PC-9 (cell line): ENCODE results near the gene SCAMP2.

Experiments used
- EZH2 ChIP-seq: fragments of 200-600 bp; sonication (generic); IDR thresholded peaks from 2 replicates; pipeline ENCODE4 v1.8.0; 2017; ENCODE audit warnings: antibody characterized with exemption, low read depth
- TF ChIP-seq, protein P1 (sequence below): fragments of 200-600 bp; sonication (generic); conservative IDR thresholded peaks from 2 replicates; pipeline ENCODE4 v1.6.1; 2017; ENCODE audit warnings: mixed run types, antibody characterized with exemption, mild to moderate bottlenecking, moderate library complexity

DNA sequence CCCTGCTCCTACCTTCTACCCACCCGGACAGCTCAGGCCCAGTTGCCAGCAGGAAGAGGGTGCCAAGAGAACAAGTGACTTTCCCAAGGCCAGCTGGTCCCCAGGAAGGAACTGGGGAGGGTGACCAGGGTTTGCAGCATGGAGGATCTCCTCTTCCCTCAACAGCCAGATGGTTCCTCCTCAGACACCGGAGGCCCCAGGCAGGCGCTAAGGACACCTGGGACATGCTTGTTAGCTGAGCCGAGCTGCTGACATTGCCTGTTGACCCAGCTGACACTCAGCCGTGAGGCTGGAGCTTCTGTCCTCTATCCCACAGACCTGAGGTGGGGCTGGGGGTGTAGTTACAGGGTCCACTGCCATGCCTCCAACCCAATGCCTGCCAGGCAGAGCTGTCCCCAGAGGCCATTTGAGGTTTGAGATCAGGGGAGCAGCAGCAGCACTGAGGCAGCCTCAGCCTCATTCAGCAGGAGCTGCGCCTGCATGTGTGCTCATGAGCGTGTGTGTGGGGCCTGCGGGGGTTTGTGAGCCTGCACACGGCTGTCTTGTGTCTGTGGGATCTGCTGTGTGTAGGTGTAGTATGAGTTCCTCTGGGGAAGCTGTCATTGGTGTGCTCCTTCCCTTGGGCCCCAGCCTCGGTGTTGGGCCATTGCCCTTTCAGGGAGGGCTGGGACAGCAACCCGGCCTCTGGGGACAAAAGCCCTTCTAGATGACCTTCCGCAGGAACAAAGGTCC, 39.6 kb downstream of the SCAMP2 start:
- TF ChIP-seq, protein P1, sequence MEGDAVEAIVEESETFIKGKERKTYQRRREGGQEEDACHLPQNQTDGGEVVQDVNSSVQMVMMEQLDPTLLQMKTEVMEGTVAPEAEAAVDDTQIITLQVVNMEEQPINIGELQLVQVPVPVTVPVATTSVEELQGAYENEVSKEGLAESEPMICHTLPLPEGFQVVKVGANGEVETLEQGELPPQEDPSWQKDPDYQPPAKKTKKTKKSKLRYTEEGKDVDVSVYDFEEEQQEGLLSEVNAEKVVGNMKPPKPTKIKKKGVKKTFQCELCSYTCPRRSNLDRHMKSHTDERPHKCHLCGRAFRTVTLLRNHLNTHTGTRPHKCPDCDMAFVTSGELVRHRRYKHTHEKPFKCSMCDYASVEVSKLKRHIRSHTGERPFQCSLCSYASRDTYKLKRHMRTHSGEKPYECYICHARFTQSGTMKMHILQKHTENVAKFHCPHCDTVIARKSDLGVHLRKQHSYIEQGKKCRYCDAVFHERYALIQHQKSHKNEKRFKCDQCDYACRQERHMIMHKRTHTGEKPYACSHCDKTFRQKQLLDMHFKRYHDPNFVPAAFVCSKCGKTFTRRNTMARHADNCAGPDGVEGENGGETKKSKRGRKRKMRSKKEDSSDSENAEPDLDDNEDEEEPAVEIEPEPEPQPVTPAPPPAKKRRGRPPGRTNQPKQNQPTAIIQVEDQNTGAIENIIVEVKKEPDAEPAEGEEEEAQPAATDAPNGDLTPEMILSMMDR: no peak
- no peak for TF ChIP-seq EZH2
